ENCODE results near the gene CSNK1D.

CSNK1D gene

GRCh38 chr17:82310877-82311276, 37.4 kb upstream of the CSNK1D start:
- DNase-seq (ENCODE audit: low read depth in 3 of 3) = no peak

GRCh38 chr17:82309656-82310570, 36.4 kb upstream of the CSNK1D start:
- no peak for DNase-seq (ENCODE audit: low read depth in 3 of 3)

GRCh38 chr17:82305727-82306300, 32.3 kb upstream of the CSNK1D start:
- no peak for DNase-seq (ENCODE audit: low read depth in 3 of 3)

- DNase-seq (ENCODE audit: low read depth in 3 of 3) = no peak
Measured at GRCh38 chr17:82304826-82305726, 31.6 kb upstream of the CSNK1D start.

- no peak for DNase-seq (ENCODE audit: low read depth in 3 of 3)
Measured at GRCh38 chr17:82303944-82304808, 30.7 kb upstream of the CSNK1D start.

GRCh38 chr17:82302991-82303943, 29.8 kb upstream of the CSNK1D start:
- DNase-seq (ENCODE audit: low read depth in 3 of 3) = no peak

- no peak for DNase-seq (ENCODE audit: low read depth in 3 of 3)
Measured at GRCh38 chr17:82302568-82302963, 29.1 kb upstream of the CSNK1D start.

- peak in 1 of 3 experiments; percentile 69 for DNase-seq (ENCODE audit: low read depth in 3 of 3)
Measured at GRCh38 chr17:82301916-82302567, 28.5 kb upstream of the CSNK1D start.

- no peak for DNase-seq (ENCODE audit: low read depth in 3 of 3)
Measured at GRCh38 chr17:82301300-82301915, 27.9 kb upstream of the CSNK1D start.

- DNase-seq (ENCODE audit: low read depth in 3 of 3) = peak in 1 of 3 experiments; percentile 72
Measured at GRCh38 chr17:82300707-82301270, 27.3 kb upstream of the CSNK1D start.

GRCh38 chr17:82300228-82300627, 26.7 kb upstream of the CSNK1D start:
- no peak for DNase-seq (ENCODE audit: low read depth in 3 of 3)

GRCh38 chr17:82299452-82299851, 26.0 kb upstream of the CSNK1D start:
- DNase-seq (ENCODE audit: low read depth in 3 of 3) = no peak

GRCh38 chr17:82298538-82299421, 25.3 kb upstream of the CSNK1D start:
- no peak for DNase-seq (ENCODE audit: low read depth in 3 of 3)

GRCh38 chr17:82297714-82298537, 24.4 kb upstream of the CSNK1D start:
- DNase-seq (ENCODE audit: low read depth in 3 of 3) = peak; percentile 82 to 92 (median 89)

- peak; percentile 68 to 93 (median 76) for DNase-seq (ENCODE audit: low read depth in 3 of 3)
Measured at GRCh38 chr17:82297280-82297713, 23.8 kb upstream of the CSNK1D start.

GRCh38 chr17:82296511-82297279, 23.2 kb upstream of the CSNK1D start:
- DNase-seq (ENCODE audit: low read depth in 3 of 3) = no peak

All from stimulated activated CD4-positive, alpha-beta T cell treated with anti-CD3 and anti-CD28 coated beads, TNF-alpha, amount 100 ng/mL, for 24 hours (primary cell).